ENCODE results near the gene ITGA5. TPM values are rescaled to one million over a fixed set of nuclear protein-coding genes. Genes with fewer than 3 reads are reported as not detected.

ITGA5 gene
- total RNA-seq, 1 experiment from 2014 or later: 12.2 TPM

- no peaks in the 10 kb centered on the region for H3K79me1 ChIP-seq (ENCODE audit: insufficient read depth, low read depth, low read length, poor library complexity, severe bottlenecking)
- H4K8ac ChIP-seq (replicated peaks; ENCODE audit: insufficient read length, low read depth, low read length): no peak overlapping the region
- H3K27ac ChIP-seq (ENCODE audit: insufficient read length, low read depth, low read length): no peak overlapping the region
- H4K20me1 ChIP-seq (ENCODE audit: control insufficient read depth, insufficient read depth, insufficient read length): no peaks in the 10 kb centered on the region
- H2AFZ ChIP-seq (ENCODE audit: low read length): no peak overlapping the region
- H2AK5ac ChIP-seq (ENCODE audit: insufficient read length, low read length): no peak overlapping the region
- H3K4me2 ChIP-seq (ENCODE audit: insufficient read depth, insufficient read length, low read length): no peak overlapping the region
- no peak overlapping the region for H3K18ac ChIP-seq (ENCODE audit: insufficient read length, low read depth, low read length)
- no peak overlapping the region for H3T11ph ChIP-seq (ENCODE audit: low read length)
- no peaks in the 10 kb centered on the region for H3K9me3 ChIP-seq (ENCODE audit: control insufficient read depth, low read depth, low read length)
- Mint-ChIP-seq H3K27me3 (ENCODE audit: low read depth) (peaks cover 1% of the 10 kb centered on the region; the same call in 1 of the 2 replicates), H3K9me3 (no peaks in the 10 kb centered on the region), H3K36me3 (ENCODE audit: insufficient read depth in 1 of 3, low read depth in 3 of 3) (peaks cover 11 to 29% (median 17%) of the 10 kb centered on the region in 3 experiments), H3K4me3 (no peak overlapping the region), H3K4me1 (peaks cover 3 to 7% of the 10 kb centered on the region in 2 experiments), H3K27ac (no peak overlapping the region)
- H2BK5ac ChIP-seq (ENCODE audit: insufficient read length, low read length): no peak overlapping the region
- H2BK20ac ChIP-seq (ENCODE audit: low read depth, low read length, poor library complexity, severe bottlenecking): no peak overlapping the region
- H2BK12ac ChIP-seq (ENCODE audit: insufficient read length, low read depth, low read length): no peak overlapping the region
- H3K14ac ChIP-seq (ENCODE audit: insufficient read depth, low read length): no peak overlapping the region
- no peak overlapping the region for H2BK120ac ChIP-seq (ENCODE audit: low read depth, low read length, poor library complexity, severe bottlenecking)
- DNase-seq: no peak
- no peaks in the 10 kb centered on the region for H3K27me3 ChIP-seq (ENCODE audit: insufficient read depth, low read length)
- no peak overlapping the region for H4K5ac ChIP-seq (ENCODE audit: insufficient read length, low read depth, low read length)
- no CpG with 5 or more reads among the region's 7 CpGs for WGBS (ENCODE audit: extremely low coverage, insufficient read length, low lambda C conversion rate)
- H3K23ac ChIP-seq (ENCODE audit: insufficient read length, low read depth, low read length): no peak overlapping the region
- no peaks in the 10 kb centered on the region for H3K79me2 ChIP-seq (ENCODE audit: insufficient read depth, low read length)
- H4K91ac ChIP-seq (ENCODE audit: insufficient read length, low read depth, low read length): no peak overlapping the region
- no peak overlapping the region for H2BK15ac ChIP-seq (ENCODE audit: low read depth, low read length)
- no peaks in the 10 kb centered on the region for H3K4me1 ChIP-seq (ENCODE audit: insufficient read depth, low read length)
- H3K23me2 ChIP-seq (ENCODE audit: insufficient read length, low read depth, low read length, poor library complexity, severe bottlenecking): no peaks in the 10 kb centered on the region
- H3K4ac ChIP-seq (ENCODE audit: low read depth, low read length): no peak overlapping the region
- no peak overlapping the region for H3K56ac ChIP-seq (ENCODE audit: insufficient read length, low read depth, low read length)
- TF ChIP-seq CTCF (conservative IDR thresholded peaks at IDR 0.05): no peak
- no peak overlapping the region for H3K9ac ChIP-seq (ENCODE audit: extremely low read depth, insufficient read length, low read length)
These were observed 13.5 kb downstream of the ITGA5 start for GRCh38 chr12:54405573-54405972.
